Loucy (cell line): ENCODE results near the gene UBE2L3.

Experiments
- EZH2phosphoT487 ChIP-seq: fragments of 200-600 bp; IDR thresholded peaks from 2 replicates; pipeline ENCODE4 v1.6.1; 2018; ENCODE audit warnings: antibody characterized with exemption, mild to moderate bottlenecking, moderate library complexity, borderline replicate concordance
- TF ChIP-seq, protein P1 (sequence below): fragments of 200-600 bp; sonication (generic); conservative IDR thresholded peaks from 2 replicates; pipeline ENCODE4 v1.5.1; 2014; ENCODE audit warnings: mild to moderate bottlenecking, antibody characterized with exemption, low read length

DNA sequence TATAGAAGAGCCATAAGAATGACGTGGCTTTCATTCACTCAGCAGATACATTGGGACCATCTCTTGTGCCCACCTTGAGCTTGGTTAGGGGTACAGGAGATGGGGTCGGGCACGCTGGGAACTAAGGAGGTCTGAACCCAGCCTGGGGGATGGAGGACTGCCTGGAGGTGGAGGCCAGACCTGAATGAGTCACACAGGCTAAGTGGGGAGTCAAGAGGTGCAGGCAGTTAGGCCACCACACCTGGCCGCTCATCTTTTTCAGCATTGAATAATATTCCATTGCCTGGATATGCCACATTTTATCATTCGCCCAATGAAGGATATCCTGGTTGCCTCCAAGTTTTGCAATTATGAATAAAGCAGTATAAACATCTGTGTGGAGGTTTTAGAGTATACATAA is 94.5 kb downstream of the UBE2L3 start:
- TF ChIP-seq, protein P1, sequence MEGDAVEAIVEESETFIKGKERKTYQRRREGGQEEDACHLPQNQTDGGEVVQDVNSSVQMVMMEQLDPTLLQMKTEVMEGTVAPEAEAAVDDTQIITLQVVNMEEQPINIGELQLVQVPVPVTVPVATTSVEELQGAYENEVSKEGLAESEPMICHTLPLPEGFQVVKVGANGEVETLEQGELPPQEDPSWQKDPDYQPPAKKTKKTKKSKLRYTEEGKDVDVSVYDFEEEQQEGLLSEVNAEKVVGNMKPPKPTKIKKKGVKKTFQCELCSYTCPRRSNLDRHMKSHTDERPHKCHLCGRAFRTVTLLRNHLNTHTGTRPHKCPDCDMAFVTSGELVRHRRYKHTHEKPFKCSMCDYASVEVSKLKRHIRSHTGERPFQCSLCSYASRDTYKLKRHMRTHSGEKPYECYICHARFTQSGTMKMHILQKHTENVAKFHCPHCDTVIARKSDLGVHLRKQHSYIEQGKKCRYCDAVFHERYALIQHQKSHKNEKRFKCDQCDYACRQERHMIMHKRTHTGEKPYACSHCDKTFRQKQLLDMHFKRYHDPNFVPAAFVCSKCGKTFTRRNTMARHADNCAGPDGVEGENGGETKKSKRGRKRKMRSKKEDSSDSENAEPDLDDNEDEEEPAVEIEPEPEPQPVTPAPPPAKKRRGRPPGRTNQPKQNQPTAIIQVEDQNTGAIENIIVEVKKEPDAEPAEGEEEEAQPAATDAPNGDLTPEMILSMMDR: no peak
- no peak for TF ChIP-seq EZH2phosphoT487
